ENCODE results near the gene COLGALT1.
A peak's percentile ranks its signal among the peaks of the same experiment; 100 is the strongest.
"Not testable (repeated sequence)": the region's sequence is repeated elsewhere in the genome, so short reads cannot be mapped to it uniquely, and the experiment has no call there.

The COLGALT1 gene

GRCh38 chr19:17557466-17557865 lies 2.0 kb downstream of the COLGALT1 start:
- in situ Hi-C loops (cut with MboI; ENCODE audit: low sequenced_read_pairs) = no loop called here
- H3K27me3 ChIP-seq (ENCODE audit: low read depth) = no peaks in the 10 kb centered on the region
- no peak overlapping the region for H3K4me3 ChIP-seq
- H3K9me3 ChIP-seq = no peaks in the 10 kb centered on the region
- DNase-seq (ENCODE audit: low spot score in 2 of 2) = no peak
- H3K4me1 ChIP-seq = peaks cover 12% of the 10 kb centered on the region
- H3K36me3 ChIP-seq (replicated peaks) = peaks cover 35% of the 10 kb centered on the region

DNA sequence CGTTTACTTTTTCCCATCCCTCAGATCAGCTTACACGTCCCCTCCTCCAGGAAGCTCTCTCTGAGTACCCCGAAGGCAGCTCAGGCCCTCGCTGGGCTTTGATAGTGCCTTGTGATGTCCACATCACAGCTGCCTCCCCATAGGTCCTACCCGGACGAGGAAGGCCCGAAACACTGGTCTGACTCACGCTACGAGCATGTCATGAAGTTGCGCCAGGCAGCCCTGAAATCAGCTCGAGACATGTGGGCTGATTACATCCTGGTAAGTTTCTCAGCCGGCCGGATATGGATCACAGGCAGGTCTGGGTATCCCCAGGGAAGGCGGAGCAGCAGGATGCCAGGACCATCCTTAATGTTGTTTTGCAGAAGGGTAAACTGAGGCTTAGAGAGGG lies 4.8 kb downstream of the COLGALT1 start:
- Histone ChIP-seq H3K27me3 (ENCODE audit: low read depth) (no peaks in the 10 kb centered on the region), H3K4me1 (peaks cover 4% of the 10 kb centered on the region; the same call in 1 of the 2 replicates), H3K9me3 (no peaks in the 10 kb centered on the region), H3K4me3 (no peak overlapping the region), H3K36me3 (replicated peaks) (peaks cover 44% of the 10 kb centered on the region)
- no peak for DNase-seq (ENCODE audit: low spot score in 2 of 2)
- in situ Hi-C loops (cut with MboI; ENCODE audit: low sequenced_read_pairs) = no loop called here

DNA sequence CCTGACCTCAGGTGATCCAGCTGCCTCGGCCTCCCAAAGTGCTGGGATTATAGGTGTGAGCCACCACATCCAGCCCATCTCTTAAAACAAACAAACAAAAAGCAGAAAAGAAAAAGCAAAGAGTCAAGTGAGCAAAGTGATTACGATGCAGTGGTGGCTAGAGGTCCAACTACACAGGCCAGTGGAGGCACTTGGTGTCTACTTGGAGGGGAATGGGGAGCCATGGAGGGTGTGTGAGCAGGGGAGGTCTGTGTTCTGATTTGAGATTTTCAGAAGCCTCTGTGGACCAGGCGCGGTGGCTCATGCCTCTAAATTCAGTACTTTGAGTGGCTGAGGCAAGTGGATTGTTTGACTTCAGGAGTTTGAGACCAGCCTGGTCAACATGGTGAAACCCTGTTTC lies 6.6 kb downstream of the COLGALT1 start:
- no peaks in the 10 kb centered on the region for H3K27me3 ChIP-seq (ENCODE audit: low read depth)
- H3K36me3 ChIP-seq (replicated peaks) = peaks cover 56% of the 10 kb centered on the region
- in situ Hi-C loops (cut with MboI; ENCODE audit: low sequenced_read_pairs) = no loop called here
- H3K4me1 ChIP-seq = no peaks in the 10 kb centered on the region
- no peaks in the 10 kb centered on the region for H3K9me3 ChIP-seq
- no peak for DNase-seq (ENCODE audit: low spot score in 2 of 2)
- H3K4me3 ChIP-seq = no peak overlapping the region

GRCh38 chr19:17562561-17562960 lies 7.1 kb downstream of the COLGALT1 start:
- Histone ChIP-seq H3K36me3 (replicated peaks) (peaks cover 57% of the 10 kb centered on the region), H3K4me3 (no peak overlapping the region), H3K27me3 (ENCODE audit: low read depth) (no peaks in the 10 kb centered on the region), H3K9me3 (no peaks in the 10 kb centered on the region), H3K4me1 (no peaks in the 10 kb centered on the region)
- in situ Hi-C loops (cut with MboI; ENCODE audit: low sequenced_read_pairs) = no loop called here
- no peak for DNase-seq (ENCODE audit: low spot score in 2 of 2)

DNA sequence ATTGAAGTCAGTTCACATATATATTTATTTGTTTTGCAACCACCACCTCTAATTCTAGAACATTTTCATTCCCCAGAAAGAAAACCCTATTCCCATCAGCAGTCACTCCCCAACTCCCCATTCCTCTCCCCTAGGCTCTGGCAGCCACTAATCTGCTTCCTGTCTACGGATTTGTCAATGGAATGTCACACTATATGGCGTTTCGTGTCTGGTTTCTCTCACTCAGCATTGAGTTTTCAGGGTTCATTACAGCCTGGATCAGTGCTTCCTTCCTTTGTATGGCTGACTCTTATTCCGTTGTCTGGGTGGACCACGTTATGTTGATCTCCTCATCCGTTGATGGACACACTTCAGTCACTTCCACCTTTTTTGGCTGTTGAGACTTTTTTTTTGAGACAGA lies 9.3 kb downstream of the COLGALT1 start:
- H3K4me1 ChIP-seq = no peaks in the 10 kb centered on the region
- peaks cover 70% of the 10 kb centered on the region for H3K36me3 ChIP-seq (replicated peaks)
- H3K4me3 ChIP-seq = no peak overlapping the region
- no peak for DNase-seq (ENCODE audit: low spot score in 2 of 2)
- no peaks in the 10 kb centered on the region for H3K9me3 ChIP-seq
- in situ Hi-C loops (cut with MboI; ENCODE audit: low sequenced_read_pairs) = no loop called here
- H3K27me3 ChIP-seq (ENCODE audit: low read depth) = no peaks in the 10 kb centered on the region

DNA sequence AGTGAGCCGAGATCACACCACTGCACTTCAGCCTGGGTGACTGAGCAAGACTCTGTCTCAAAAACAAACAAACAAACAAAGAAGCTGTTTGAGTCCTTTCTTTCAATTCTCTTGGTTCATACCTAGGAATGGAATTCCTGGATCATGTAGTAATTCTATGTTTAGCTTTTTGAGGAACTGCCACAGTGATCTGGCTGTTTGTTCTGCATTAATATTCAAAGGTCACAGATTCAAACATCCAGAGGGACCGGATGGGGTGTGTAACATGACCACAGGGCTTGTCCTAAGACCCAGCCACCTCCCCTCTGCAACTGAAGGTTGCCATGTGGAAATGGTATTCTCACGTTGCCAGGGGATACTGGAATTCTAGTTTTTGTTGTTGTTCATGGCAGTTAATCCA lies 10.2 kb downstream of the COLGALT1 start:
- no peak for DNase-seq (ENCODE audit: low spot score in 2 of 2)
- in situ Hi-C loops (cut with MboI; ENCODE audit: low sequenced_read_pairs) = no loop called here
- no peaks in the 10 kb centered on the region for H3K9me3 ChIP-seq
- peaks cover 70% of the 10 kb centered on the region for H3K36me3 ChIP-seq (replicated peaks)
- no peaks in the 10 kb centered on the region for H3K4me1 ChIP-seq
- H3K4me3 ChIP-seq = no peak overlapping the region
- H3K27me3 ChIP-seq (ENCODE audit: low read depth) = no peaks in the 10 kb centered on the region

GRCh38 chr19:17567940-17568339 lies 12.5 kb downstream of the COLGALT1 start:
- Histone ChIP-seq H3K4me3 (no peak overlapping the region), H3K27me3 (ENCODE audit: low read depth) (no peaks in the 10 kb centered on the region), H3K9me3 (no peaks in the 10 kb centered on the region), H3K4me1 (no peaks in the 10 kb centered on the region), H3K36me3 (replicated peaks) (peaks cover 78% of the 10 kb centered on the region)
- in situ Hi-C loops (cut with MboI; ENCODE audit: low sequenced_read_pairs) = no loop called here
- no peak for DNase-seq (ENCODE audit: low spot score in 2 of 2)

DNA sequence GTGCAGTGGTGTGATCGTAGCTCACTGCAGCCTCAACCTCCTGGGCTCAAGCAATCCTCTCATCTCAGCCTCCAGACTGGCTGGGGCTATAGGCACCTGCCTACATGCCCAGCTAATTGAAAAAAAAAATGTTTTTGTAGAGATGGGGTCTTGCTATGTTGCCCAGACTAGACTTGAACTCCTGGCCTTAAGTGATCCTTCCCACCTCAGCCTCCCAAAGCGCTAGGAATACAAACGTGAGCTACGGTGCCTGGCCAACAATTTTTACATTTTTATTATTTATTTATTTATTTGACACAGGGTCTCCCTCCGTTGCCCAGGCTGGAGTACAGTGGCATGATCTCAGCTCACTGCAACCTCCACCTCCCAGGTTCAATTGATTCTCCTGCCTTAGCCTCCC lies 14.8 kb downstream of the COLGALT1 start:
- H3K9me3 ChIP-seq; H3K4me3 ChIP-seq; in situ Hi-C loops (cut with MboI; ENCODE audit: low sequenced_read_pairs); H3K27me3 ChIP-seq (ENCODE audit: low read depth); H3K4me1 ChIP-seq; DNase-seq (ENCODE audit: low spot score in 2 of 2): not testable (repeated sequence)
- peaks cover 88% of the 10 kb centered on the region for H3K36me3 ChIP-seq (replicated peaks)

DNA sequence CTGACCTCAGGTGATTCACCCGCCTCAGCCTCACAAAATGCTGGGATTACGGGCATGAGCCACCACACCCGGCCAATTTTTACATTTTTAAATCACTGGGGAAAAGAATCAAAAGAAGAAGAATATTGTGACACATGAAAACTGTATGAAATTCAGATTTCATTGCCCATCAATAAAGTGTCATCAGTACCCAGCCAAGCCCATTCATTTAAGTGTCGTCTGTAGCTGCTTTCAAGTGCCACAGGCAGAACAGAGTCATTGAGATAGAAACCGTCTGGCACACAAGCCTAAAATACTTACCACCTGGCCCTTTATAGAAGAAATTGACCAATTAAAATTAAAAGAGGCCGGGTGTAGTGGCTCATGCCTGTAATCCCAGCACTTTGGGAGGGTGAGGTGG lies 15.3 kb downstream of the COLGALT1 start:
- in situ Hi-C loops (cut with MboI; ENCODE audit: low sequenced_read_pairs) = no loop called here
- no peaks in the 10 kb centered on the region for H3K4me1 ChIP-seq
- H3K27me3 ChIP-seq (ENCODE audit: low read depth) = no peaks in the 10 kb centered on the region
- no peak overlapping the region for H3K4me3 ChIP-seq
- DNase-seq (ENCODE audit: low spot score in 2 of 2) = no peak
- no peaks in the 10 kb centered on the region for H3K9me3 ChIP-seq
- peaks cover 87% of the 10 kb centered on the region for H3K36me3 ChIP-seq (replicated peaks)

DNA sequence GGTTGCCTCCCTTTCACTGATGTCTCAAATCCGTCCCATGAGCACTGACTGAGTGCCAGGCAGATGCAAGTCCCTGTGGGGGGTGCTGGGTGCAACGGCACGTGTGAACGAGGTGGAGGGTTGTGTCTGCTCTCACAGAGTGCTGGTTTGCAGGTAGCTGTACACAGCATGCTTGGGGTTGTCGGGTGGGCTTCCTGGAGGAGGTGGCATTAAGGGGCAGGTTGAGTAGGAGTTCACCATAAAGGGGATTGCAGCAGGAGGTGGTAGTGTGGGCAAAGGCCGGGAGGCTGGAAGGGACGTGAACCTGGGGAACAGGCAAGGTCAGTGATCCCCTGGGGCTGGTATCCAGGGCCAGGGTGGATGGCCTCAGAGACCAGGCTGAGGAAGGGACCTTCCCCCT lies 17.2 kb downstream of the COLGALT1 start:
- in situ Hi-C loops (cut with MboI; ENCODE audit: low sequenced_read_pairs) = no loop called here
- Histone ChIP-seq H3K4me1 (no peaks in the 10 kb centered on the region), H3K9me3 (no peaks in the 10 kb centered on the region), H3K27me3 (ENCODE audit: low read depth) (no peaks in the 10 kb centered on the region), H3K4me3 (no peak overlapping the region), H3K36me3 (replicated peaks) (peaks cover 80% of the 10 kb centered on the region)
- no peak for DNase-seq (ENCODE audit: low spot score in 2 of 2)

GRCh38 chr19:17575871-17576757 lies 20.7 kb downstream of the COLGALT1 start:
- H3K9me3 ChIP-seq = no peaks in the 10 kb centered on the region
- H3K4me1 ChIP-seq = no peaks in the 10 kb centered on the region; the same call in 1 of the 2 replicates
- peaks cover 70% of the 10 kb centered on the region for H3K36me3 ChIP-seq (replicated peaks)
- peak in 1 of 2 experiments; percentile 75 for DNase-seq (ENCODE audit: low spot score in 2 of 2)
- no peaks in the 10 kb centered on the region for H3K27me3 ChIP-seq (ENCODE audit: low read depth)
- H3K4me3 ChIP-seq = no peak overlapping the region
- in situ Hi-C loops (cut with MboI; ENCODE audit: low sequenced_read_pairs) = no loop called here

DNA sequence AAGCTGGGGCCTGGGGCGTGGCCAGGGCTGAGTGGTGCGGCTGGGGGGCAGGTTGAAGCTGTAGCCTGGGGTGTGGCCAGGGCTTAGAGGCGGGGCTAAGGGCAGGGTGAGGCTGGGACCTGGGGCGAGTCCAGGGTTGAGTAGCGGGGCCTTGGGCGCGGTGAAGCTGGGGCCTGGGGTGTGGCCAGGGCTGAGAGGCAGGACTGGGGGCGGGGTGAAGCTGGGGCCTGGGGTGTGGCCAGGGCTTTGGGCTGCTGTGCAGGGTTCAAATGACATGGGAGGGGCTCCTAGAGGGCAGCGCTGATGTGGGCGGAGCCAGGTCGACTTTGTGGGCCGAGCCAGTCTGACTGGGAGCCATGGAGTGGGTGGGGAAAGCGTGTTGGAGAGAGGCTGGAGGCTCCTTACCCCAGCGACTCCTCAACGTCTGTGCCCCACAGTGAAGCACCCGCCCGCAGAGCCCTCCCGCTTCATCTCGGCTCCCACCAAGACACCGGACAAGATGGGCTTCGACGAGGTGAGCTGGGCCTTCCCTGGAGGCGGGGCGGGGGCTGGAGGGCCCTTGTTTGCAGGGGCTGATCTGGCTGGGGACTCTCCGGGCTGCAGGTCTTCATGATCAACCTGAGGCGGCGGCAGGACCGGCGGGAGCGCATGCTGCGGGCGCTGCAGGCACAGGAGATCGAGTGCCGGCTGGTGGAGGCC lies 21.5 kb downstream of the COLGALT1 start:
- H3K4me1 ChIP-seq = no peaks in the 10 kb centered on the region; the same call in 1 of the 2 replicates

DNA sequence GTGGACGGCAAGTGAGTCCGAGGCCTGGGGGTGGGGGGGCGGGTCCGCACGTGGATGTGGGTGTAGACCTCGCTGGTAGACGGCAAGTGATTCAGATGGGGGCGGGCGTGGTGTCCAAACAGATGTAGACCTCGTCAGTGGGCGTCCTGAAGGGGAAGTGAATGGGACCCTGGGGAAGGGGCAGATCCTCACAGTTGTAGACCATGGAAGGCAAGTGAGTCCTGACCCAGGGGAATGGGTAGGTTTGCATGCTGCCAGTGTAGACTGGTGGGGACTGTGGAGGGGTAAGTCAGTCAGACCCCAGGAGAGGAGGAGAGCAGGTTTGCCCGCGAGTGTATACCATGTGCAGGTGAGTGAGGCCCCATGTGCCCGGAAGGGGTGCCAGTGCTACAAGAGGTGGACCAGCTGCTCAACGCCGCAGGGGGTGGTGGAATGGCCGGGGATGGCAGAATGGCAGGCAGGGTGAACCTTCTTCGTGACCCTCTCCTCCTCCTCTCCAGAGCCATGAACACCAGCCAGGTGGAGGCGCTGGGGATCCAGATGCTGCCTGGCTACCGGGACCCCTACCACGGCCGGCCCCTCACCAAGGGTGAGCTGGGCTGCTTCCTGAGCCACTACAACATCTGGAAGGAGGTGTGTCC lies 22.1 kb downstream of the COLGALT1 start:
- in situ Hi-C loops (cut with MboI; ENCODE audit: low sequenced_read_pairs) = no loop called here
- Histone ChIP-seq H3K36me3 (replicated peaks) (peaks cover 72% of the 10 kb centered on the region), H3K27me3 (ENCODE audit: low read depth) (no peaks in the 10 kb centered on the region), H3K4me1 (no peaks in the 10 kb centered on the region; the same call in 1 of the 2 replicates), H3K9me3 (no peaks in the 10 kb centered on the region), H3K4me3 (no peak overlapping the region)
- DNase-seq (ENCODE audit: low spot score in 2 of 2) = no peak

More for the DNA sequence above, 21.5 kb downstream of the COLGALT1 start:
- peak; percentile 52 to 94 for DNase-seq (ENCODE audit: low spot score in 2 of 2)
- peaks cover 72% of the 10 kb centered on the region for H3K36me3 ChIP-seq (replicated peaks)
- H3K9me3 ChIP-seq = no peaks in the 10 kb centered on the region
- in situ Hi-C loops (cut with MboI; ENCODE audit: low sequenced_read_pairs) = no loop called here
- H3K27me3 ChIP-seq (ENCODE audit: low read depth) = no peaks in the 10 kb centered on the region
- no peak overlapping the region for H3K4me3 ChIP-seq
